ENCODE measurements around the gene DEAF1.

- no peak for TF ChIP-seq POLR2A (IDR thresholded peaks at IDR 0.05)
- TF ChIP-seq, protein P1, sequence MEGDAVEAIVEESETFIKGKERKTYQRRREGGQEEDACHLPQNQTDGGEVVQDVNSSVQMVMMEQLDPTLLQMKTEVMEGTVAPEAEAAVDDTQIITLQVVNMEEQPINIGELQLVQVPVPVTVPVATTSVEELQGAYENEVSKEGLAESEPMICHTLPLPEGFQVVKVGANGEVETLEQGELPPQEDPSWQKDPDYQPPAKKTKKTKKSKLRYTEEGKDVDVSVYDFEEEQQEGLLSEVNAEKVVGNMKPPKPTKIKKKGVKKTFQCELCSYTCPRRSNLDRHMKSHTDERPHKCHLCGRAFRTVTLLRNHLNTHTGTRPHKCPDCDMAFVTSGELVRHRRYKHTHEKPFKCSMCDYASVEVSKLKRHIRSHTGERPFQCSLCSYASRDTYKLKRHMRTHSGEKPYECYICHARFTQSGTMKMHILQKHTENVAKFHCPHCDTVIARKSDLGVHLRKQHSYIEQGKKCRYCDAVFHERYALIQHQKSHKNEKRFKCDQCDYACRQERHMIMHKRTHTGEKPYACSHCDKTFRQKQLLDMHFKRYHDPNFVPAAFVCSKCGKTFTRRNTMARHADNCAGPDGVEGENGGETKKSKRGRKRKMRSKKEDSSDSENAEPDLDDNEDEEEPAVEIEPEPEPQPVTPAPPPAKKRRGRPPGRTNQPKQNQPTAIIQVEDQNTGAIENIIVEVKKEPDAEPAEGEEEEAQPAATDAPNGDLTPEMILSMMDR (IDR thresholded peaks at IDR 0.05) = no peak
Observed at GRCh38 chr11:605286-606129, 89.5 kb downstream of the DEAF1 start.
